Left ventricle myocardium inferior (tissue), 1 donor: ENCODE measurements around the gene ARAP2. TPM values are rescaled to one million over a fixed set of nuclear protein-coding genes. Genes with fewer than 3 reads are reported as not detected.

Experiments
- DNase-seq: peaks from one replicate; pipeline ENCODE4 v3.0.0-alpha.2; 2020
- H3K27ac ChIP-seq: fragments of 200-600 bp; replicated peaks from 2 replicates; pipeline ENCODE4 v1.8.0; 2021
- H3K27me3 ChIP-seq: fragments of 200-600 bp; 2 replicates; pipeline ENCODE4 v1.8.0; 2021; ENCODE audit warnings: low read depth
- H3K36me3 ChIP-seq: fragments of 200-600 bp; 2 replicates; pipeline ENCODE4 v1.8.0; 2021
- H3K4me1 ChIP-seq: fragments of 200-600 bp; 2 replicates; pipeline ENCODE4 v1.8.0; 2021
- H3K4me3 ChIP-seq: fragments of 200-600 bp; 2 replicates; pipeline ENCODE4 v1.8.0; 2021; ENCODE audit warnings: mild to moderate bottlenecking, moderate library complexity
- H3K9me3 ChIP-seq: fragments of 200-600 bp; replicated peaks from 2 replicates; pipeline ENCODE4 v1.8.0; 2021
- CTCF ChIP-seq: fragments of 200-600 bp; IDR thresholded peaks from 2 replicates; pipeline ENCODE4 v1.8.0; 2021; ENCODE audit warnings: antibody characterized with exemption, mild to moderate bottlenecking, borderline replicate concordance
- intact Hi-C: fragments of 100-400 bp; cut with micrococcal nuclease; formaldehyde crosslinking; loops from one replicate; pipeline ENCODE4 v1.11.0; 2022
- total RNA-seq: library from RNA; stranded (reverse); fragmentation: NEBNext Ultra II Directional; extraction: Animal tissue kit (Norgen Biotek cat#: 25700); gene quantifications from one replicate; pipeline ENCODE4 v1.2.1, GENCODE V29; 2021
- donor health status: DM: no; HTN: yes; CAD: no; lungs with severe emphysema.

The ARAP2 gene
- total RNA-seq, 1 donor from 2014 or later, result 2.9 TPM

- Histone ChIP-seq H3K27ac (no peak overlapping the region), H3K9me3 (no peaks in the 10 kb centered on the region), H3K36me3 (no peaks in the 10 kb centered on the region), H3K4me1 (no peaks in the 10 kb centered on the region), H3K27me3 (no peaks in the 10 kb centered on the region), H3K4me3 (no peak overlapping the region)
- DNase-seq, result no peak
- no peak for TF ChIP-seq CTCF
- intact Hi-C loops, result no loop called here
Measured at GRCh38 chr4:36269533-36270173, 25.3 kb upstream of the ARAP2 start.

- no peak for TF ChIP-seq CTCF
- no peaks in the 10 kb centered on the region for H3K9me3 ChIP-seq
- no peak overlapping the region for H3K4me3 ChIP-seq
- DNase-seq, result no peak
- no peak overlapping the region for H3K27ac ChIP-seq
- H3K4me1 ChIP-seq, result no peaks in the 10 kb centered on the region
- H3K27me3 ChIP-seq, result no peaks in the 10 kb centered on the region
- H3K36me3 ChIP-seq, result no peaks in the 10 kb centered on the region
- intact Hi-C loops, result no loop called here
Measured at GRCh38 chr4:36269101-36269500, 24.8 kb upstream of the ARAP2 start.

GRCh38 chr4:36267486-36268268 lies 23.4 kb upstream of the ARAP2 start:
- intact Hi-C loops, result no loop called here
- Histone ChIP-seq H3K27me3 (no peaks in the 10 kb centered on the region), H3K36me3 (no peaks in the 10 kb centered on the region), H3K4me1 (no peaks in the 10 kb centered on the region), H3K9me3 (no peaks in the 10 kb centered on the region), H3K27ac (no peak overlapping the region), H3K4me3 (no peak overlapping the region)
- TF ChIP-seq CTCF, result no peak
- DNase-seq, result no peak

DNA sequence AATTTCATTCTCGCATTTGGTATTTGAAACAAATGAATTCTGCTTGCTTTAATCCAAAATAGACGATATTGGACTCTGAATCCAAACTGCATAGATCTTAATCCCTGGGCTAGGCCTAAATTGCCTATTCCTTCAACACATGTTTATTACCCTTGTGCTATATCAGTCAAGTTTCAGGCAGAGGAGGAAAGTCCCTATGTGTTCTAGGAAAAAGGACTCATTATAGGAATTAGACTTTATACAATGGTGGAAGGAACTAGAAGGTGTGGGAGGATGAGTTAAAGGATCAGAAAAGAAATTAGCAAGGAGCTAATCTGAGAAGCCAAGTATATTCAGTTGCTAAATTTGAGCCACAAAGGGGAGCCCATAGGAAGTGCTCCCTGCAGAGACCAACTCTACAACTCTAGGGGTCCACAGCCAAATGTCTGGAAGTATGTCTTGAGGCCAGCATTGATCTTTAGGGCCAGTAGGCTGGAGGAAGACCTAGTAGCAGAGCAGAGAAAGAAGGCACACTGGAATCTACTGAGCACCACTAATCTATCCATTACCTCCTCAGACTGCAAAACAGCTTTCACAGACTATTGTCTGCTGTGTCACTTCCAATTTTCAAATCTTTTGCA lies 20.0 kb upstream of the ARAP2 start:
- no peak overlapping the region for H3K4me3 ChIP-seq
- no peaks in the 10 kb centered on the region for H3K4me1 ChIP-seq
- H3K9me3 ChIP-seq, result no peaks in the 10 kb centered on the region
- no peak for DNase-seq
- H3K27ac ChIP-seq, result no peak overlapping the region
- no peaks in the 10 kb centered on the region for H3K36me3 ChIP-seq
- no peak for TF ChIP-seq CTCF
- intact Hi-C loops, result no loop called here
- no peaks in the 10 kb centered on the region for H3K27me3 ChIP-seq

DNA sequence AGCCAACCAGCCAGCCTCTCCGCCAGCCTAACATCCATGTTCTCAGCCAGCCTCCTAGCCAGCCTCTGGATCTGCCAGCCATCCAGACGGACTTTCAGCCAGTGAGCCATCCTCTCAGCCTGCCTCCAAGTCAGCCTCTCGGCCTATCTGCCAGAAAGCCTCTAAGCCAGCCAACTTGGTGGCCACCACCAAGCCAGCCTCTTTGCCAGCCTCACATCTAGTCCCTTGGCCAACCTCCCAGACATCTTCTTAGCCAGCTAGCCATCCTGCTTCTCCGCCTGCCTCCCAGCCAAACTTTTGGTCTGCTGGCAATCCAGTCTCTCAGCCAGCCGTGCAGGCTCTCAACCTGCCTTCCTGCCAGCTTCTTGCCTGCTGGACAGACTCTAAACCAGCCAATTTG lies 16.4 kb upstream of the ARAP2 start:
- no peak overlapping the region for H3K4me3 ChIP-seq
- no peaks in the 10 kb centered on the region for H3K36me3 ChIP-seq
- TF ChIP-seq CTCF, result no peak
- no peaks in the 10 kb centered on the region for H3K9me3 ChIP-seq
- H3K27me3 ChIP-seq, result no peaks in the 10 kb centered on the region
- no peak overlapping the region for H3K27ac ChIP-seq
- intact Hi-C loops, result no loop called here
- no peaks in the 10 kb centered on the region for H3K4me1 ChIP-seq
- no peak for DNase-seq
